CD4-positive, alpha-beta T cell treated with Interferon alpha-2 for 1 hour (primary cell): Measurements from ENCODE around the gene SCMH1.
"Not testable (repeated sequence)": the region's sequence is repeated elsewhere in the genome, so short reads cannot be mapped to it uniquely, and the experiment has no call there.

Experiments
- DNase-seq, 2 donors: peaks; one replicate each; pipeline ENCODE4 v3.0.0-alpha.2; 2020 to 2022

The SCMH1 gene

DNA sequence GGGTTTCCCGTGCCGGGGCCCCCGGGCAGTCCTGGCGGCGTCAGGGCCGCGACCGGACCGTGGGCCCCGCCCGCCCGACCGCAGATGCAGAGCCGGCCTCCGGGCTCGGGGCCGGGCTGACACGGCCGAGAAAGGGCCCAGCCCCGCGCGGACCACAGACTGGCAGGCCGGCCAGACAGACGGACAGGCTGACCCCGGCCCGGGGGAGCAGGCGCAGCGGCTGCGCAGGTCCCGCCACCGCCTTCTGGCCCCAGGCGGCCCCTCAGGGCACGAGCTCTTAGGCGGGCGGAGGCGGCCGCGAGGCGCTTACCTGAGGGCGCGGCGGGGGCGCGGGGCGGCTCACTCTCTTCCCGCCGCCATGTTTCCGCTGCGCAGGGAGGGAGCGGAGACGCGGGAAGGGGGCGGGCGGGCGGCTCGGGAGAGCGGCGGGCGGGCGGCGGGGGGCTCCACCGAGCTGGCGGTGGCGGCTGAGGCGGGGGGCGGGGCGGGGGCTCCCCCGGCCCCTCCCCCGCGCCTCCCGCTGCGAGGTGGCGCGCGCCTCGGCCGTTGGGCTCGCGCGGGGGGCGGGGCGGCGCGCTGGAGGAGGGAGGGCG, at the start of gene SCMH1:
TSS of gene SCMH1 (minus strand) at position 558 of the 593 bp plus-strand sequence. CDS start 56,173 bp downstream, outside the sequence.
- peak; percentile 27 to 66 for DNase-seq

DNA sequence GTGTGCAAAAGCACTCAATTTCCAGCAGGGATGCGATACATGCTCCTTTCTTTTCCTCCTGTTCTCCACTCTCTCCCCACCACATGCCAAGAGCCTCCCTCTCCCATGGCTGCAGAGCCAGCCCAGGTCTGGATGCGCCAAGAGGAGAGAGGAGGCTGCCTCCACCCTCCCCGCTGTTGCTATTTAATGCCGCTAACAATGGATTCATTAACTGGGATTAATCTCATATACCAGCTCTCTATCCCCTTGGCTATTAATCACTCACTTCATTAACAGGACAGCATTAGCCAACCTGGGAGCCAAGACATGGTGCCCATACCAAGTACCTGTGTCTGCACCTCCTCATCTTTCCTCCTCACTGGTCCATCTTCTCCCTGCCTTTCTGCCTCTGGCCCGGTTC, 49.1 kb upstream of the SCMH1 start:
- DNase-seq, result no peak

DNA sequence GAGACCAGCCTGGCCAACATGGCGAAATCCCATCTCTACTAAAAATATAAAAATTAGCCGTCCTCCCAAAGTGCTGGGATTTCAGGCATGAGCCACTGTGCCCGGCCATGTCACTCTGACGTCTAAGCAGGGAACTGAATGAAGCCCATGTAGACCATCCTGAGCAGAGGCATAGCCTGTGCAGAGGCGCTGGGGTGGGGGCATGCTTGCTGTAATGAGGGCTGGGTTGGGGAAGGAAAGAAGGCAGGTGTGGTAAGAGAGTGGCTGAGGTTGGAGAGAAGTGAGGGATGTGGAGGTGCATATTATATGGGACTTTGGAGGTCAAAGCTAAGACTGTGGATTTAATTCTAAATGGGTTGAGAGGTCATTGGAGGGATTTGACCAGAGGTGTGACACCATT, 47.1 kb upstream of the SCMH1 start:
- DNase-seq, result no peak

DNA sequence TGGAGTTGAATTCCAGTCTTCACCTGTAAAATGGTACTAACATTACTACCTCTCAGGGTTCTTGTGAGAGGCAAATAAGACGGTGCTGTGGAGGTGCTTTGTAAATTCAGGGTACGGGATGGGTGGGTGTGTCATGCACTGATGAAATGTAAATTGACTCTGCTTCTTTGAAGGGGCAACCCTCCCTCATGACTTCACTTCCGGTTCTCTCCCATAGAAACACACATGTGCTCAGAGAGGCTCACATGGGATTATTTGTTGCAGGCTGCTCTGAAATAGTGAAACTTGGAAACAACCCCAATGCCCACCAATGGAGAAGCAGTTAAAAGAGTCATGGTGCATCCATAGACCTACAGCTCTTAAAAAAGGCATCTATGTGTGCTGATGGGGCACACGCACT, 44.9 kb upstream of the SCMH1 start:
- no peak for DNase-seq

DNA sequence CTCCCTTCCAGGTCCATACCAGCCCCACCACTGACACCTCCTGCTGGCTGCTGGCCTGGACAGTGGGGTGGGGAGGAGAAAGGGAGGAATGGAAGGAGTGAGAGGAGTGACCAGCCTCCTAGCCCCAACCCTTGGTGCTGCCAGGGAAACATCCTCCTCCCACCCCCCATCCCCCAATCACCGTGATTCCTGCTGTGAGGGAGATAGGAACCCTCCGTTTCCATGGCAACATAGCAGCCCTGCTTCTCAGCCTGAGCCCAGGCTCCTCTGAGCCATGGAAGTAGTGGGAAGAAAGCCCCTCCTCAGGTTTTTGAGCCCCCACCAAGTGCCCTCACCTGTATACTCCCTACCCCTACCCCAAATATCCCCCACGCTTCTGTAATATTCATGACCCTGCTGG, 44.4 kb upstream of the SCMH1 start:
- DNase-seq, result no peak

DNA sequence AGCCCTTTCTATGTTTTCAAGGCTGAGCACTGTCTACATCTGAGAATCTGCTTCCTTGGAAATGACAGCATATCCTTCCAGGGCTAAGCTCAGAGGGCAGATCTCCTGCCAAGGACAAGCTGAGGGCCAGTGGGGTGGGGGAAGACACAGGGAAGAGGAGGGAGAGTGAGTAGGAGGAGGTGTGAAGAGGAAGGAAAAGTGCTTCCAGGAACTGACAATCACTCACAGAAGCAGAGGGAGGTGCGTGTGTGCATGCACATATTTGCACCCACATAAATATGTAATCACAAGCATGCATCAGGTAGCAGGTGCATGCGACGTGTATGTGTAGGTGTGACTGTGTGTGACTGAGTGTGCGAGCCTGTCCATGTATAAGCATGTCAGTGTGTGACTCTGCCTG, 43.7 kb upstream of the SCMH1 start:
- no peak for DNase-seq

DNA sequence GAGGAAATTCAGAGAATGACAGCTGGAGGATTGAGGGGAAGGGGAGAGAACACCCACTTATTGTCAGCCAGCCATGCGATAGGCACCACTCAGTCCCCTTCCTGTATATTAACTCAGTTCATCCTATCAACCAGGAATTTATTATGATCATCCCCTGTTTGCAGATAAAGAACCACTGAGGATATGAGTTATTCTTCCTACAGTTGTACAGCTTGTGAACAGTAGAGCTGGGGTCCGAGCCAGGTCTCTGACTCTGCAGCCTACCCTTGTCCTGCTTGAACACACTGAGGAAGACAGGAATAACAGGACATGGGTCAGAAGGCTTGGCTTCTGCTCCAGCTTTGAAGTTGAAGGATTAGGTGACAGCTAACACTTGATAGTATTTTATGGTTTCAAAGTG, 42.0 kb upstream of the SCMH1 start:
- DNase-seq, result no peak

DNA sequence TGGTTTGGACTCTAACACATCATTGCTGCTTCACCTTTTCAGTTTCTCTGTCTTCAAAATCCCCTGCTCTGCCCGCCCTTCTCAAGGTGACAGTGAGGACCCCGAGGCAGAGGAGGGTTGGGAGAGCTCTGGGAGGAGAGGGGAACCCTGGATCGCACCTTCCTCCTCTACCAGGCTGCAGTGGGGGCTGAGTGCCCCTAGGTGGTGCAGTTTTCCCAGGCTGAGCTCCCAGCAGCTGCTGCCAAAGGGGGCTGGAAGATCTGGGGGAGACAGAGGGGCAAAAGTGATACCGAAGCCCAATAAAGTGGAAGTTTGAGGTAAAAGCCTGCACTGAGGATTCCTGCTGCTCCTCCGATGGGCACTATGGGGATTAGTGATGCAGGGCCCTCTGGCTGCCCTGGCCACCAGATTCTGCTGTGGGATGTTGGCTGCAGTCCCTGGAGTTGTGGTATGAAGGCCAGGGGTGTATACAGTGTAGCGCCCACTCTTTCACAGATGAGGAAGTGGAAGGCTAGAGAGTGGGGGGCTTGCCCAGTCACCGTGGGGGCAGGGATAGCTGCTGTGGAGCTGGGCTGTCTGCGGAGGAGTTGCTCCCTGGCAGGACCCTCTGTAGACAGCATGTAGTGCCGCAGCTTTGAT, 40.7 kb upstream of the SCMH1 start:
- DNase-seq, result peak in 1 of 2 donors; percentile 31

DNA sequence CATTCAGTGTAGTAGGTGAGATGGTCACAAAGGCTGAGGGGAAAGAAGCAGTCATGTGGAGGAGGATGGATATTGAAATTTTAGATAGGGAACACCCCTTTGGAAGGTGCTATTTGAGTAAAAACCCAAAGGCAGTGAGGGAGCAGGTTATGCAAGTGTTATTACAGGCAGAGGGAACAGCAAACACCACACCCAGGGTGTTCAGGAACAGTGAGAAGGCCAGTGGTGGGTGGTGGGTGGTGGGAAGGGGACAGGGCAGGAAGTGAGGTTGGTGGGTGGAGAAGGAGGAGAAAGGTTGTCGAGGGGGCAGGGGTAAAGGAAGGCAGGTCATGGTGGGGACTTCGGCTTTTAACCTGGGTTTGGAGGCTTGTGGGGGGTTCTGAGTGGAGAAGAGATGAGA, 39.2 kb upstream of the SCMH1 start:
- no peak for DNase-seq

DNA sequence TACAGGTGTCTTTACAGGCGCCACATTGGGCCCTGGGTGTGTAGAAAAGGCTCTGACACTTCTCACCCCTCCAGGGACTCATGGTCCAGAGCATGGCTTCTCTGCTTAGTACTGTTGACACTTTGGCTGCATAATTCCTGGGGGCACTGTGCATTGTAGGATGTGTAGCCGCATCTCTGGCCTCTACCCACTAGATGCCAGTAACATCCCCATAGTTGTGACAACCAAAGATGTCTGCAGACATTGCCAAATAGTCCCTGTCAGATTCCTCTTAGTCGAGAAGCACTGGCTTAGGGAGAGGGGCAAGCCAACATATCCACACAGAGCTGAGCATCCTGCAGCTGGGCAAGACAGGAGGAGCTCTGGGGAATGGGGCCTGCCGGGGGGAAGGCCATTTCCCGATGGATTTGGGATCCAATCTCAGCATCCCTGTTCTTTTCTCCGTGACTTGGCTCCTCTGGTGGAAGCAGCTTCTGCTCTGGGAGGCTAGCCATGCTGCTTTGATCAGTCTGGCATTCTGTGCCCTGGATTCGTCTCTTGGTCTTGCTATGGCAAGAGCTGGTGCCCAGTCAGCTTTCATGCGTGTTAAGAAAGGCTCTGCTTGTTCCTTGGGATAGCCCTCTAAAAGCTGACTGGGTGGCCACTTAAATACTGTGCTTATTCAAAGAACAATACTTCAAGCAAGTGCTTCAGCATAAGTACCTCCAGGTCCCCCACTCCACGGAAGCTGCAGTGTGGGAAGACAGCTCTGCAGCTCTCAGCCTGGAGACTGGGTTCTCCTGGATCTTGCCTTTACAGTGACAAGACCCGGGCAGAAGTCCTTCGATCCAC, 38.3 kb upstream of the SCMH1 start:
- no peak for DNase-seq

DNA sequence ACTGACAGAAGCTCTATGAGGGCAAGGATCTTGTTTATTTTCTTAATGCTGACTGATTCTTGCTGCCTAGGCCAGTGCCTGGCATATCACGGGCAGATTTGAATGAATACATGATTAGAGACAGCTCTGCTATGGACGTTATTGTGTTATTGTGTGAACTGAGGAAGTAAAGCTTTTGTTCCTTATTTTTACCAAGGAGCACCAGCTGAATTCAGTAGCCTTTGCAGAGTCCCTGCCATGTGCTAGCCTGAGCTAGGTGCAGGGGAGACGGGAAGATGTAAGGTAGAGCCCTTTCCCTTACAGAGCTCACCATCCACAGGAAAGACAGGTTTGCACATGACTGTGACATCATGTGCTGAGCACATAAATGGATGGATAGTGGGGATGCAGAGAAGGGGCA, 36.0 kb upstream of the SCMH1 start:
- no peak for DNase-seq

DNA sequence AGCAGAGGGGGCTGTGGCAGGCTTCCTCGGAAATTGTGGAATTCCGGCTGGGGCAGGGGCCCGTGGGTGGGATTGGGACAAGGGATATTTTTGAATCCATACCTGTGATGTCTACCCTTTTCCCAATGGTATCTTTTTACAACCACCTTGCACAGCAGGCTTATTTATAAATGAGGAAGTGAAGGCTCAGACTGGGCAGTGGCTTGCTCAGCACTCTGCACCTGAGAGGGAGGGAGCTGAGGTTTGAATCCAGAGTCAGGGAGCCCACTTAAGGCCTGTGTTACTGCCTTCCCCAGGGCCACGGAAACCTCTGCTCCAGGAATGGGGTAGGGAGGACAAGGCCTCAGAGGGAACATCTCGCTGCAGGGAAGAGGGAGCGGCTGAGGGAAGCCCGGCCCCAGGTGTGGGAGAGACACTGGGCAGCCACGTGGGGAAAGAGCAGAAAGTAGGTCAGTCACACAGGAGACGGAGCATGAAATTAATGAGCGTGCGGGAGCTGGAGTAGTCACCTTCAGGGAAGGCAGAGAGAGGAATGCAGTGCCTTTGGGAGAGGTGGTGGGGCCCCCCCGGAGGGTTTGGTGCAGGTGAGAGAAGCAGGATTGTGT, 35.4 kb upstream of the SCMH1 start:
- DNase-seq, result no peak

DNA sequence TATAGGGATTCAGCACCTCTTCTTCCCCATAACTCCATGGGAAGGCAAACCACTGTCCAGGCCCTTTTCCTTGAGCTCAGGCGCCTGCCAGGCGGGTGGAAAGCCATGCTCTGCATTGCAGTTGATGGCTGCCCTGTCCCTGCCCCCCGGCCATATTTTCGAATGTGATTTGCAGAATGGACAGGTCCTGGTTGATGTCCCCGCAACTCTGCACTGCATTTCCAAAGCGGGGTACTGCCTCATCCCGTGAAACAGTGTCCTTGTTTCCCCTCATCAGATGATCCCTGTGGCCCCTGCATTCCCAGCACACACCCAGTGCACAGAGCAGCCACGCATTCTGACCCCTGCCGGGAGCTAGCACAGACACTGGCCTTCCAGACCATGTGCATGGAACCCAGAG, 33.7 kb upstream of the SCMH1 start:
- no peak for DNase-seq

DNA sequence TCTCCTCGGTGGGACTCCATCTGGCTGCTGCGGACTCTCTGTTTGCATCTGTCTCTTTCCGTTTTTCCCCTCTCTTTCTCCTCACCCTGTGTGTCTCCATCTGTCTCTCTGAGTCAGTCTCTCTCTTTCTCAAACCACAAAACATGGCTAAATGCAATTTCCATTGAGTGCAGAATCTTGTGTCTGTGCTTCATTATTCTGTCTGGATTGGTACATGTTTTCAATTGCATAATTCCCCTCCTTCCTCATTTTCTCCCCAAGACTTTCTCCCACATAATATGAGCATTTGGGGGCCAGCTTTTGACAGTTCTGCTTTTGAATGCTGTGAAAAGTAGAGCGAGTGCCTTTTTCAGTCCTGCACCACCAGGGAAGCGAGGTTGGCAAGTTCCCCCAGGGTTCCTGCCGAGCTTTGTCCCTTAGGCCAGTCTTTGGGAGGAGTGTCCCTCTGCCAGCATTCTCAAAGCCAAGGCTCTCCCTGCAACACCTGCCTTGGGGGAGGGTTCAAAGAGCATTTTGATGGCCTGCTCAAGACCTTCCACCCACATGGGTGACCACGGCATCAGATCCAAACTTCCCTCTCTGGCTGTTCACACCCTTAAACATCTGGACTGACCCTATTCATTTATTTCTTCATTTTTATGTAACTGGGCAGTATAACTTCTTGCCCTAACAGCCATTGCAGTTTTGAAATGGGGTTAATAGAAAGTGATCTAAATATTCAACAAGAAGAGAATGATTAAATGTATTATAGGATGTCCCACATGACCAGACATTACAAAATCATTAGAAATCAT, 32.8 kb upstream of the SCMH1 start:
- DNase-seq, result peak in 1 of 2 donors; percentile 3

DNA sequence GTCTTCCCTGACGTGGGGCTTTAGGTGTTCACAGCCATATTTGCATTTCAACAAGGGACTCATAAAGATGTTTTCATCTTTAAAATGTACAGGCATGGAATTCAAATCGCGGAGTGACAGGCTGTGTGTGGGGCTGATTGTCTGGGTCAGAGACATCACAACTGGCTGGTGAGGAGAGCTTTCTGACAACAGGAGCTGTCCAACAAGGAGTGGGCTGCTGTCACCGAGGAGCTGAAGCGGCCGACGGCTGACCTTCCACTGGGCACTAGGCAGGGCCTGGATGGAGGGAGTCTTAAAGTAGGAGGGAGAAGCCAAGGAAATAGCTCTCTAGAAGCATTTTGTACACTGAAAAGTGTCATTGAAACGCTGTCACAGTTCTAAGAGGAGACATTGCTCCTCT, 30.5 kb upstream of the SCMH1 start:
- DNase-seq, result no peak

DNA sequence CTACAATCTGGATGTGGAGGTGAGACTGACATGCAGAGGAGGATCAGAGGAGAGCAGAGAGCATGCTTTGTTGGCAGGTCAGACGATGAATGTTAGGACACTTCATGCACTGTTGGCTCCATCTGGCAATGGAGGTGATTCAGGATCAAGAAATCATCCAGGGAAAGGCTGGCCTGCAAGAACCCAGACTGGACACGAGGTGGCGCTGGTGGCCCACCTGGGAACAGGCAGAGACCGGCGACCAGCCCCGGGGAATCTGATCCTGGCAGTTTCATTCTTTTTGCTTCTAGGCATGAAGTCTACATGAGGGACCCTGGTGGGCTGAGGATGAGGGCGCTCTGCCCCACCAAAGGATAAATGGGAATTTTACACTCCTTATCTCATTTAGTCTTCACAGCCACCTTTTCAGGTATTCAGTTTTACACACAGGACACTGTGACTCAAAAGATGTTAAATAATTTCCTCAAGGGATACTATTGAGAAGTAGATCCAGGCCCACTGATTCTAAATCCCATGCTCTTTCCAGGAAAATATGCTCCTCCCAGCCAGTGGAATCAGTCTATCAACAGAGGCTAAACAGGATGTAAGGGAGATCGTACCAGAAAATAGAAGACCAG, 26.2 kb upstream of the SCMH1 start:
- peak; percentile 60 to 62 for DNase-seq

DNA sequence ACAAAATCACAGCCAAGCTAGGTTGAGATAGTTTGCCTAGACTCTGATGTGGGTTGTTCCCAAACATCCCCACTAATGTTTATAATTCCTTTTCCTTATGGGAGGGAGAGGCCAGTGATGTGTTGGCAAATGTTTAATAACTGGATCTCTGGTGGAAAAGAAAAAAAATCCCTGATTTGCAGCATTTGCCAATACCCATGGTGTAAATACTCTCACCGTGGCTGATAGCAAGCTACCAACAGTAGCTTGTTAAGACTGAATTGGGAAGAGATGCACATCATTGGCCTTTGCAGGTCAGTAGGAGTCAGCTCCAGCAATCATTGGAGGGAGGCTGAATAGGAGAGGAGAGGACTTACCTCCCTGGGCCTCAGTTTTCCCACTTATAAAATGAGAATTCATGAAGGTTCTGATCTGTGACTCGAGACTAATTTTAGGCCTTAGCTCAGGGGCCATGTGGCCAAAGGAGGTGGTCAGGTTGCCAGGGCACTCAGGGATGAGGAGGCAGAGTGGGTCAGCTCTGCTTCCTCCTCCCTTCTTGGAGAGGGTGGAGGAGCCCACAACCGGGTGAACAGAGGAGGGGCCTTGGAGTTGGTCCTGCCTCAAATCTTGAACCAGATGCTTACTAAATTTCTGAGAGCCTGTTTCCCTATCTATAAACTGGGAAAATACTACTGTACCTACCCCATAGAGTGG, 20.0 kb upstream of the SCMH1 start:
- DNase-seq, result no peak

DNA sequence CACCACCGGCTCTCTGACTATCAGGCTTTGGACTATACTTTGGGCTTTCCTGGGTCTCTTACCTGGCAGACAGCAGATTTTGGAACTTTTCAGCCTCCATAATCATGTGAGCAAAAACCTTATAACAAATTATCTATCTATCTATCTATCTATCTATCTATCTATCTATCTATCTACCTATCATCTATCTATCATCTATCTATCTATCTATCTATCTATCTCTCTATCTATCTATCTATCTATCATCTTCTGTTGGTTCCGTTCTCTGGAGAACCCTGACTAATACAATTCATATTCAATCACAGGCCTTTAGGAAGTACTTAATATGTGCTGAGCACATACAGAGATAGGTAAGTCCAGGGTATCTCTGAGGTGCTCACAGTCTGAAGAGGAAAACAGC, 18.7 kb upstream of the SCMH1 start:
- DNase-seq, result no peak

DNA sequence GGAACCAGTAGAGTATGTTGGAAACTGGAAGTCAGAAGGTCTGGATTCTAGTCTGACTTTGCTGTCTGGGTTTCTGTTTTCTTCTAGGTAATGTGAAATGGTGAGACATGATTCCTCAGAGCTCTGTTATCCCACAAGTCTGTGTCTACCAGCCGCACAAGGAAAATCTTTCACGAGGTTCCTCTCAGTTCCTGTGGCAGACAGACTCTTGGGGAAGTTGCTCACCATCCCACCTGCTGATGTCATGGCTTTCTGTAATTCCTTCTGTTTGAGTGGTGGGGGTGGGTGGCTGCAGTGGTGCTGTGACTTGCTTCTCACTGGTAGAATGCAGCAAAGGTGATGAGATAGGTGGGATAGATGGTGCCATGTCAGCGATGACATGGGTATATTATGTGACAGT, 17.1 kb upstream of the SCMH1 start:
- DNase-seq, result no peak

DNA sequence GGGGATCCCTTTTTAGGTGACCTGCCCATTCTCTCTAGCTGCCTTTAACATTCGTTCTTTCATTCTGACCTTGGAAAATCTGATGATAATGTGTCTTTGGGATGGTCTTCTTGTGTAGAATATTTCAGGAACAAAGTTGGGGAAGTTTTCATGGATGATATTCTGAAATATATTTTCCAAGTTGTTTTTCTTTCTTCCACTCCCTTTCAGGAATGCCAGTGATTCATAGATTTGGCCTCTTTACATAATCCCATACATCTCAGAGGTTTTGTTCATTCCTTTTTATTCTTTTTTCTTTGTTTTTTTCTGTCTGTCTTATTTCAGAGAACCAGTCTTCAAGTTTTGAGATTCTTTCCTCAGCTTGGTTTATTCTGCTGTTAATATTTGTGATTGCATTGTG, 13.9 kb upstream of the SCMH1 start:
- DNase-seq, result no peak

DNA sequence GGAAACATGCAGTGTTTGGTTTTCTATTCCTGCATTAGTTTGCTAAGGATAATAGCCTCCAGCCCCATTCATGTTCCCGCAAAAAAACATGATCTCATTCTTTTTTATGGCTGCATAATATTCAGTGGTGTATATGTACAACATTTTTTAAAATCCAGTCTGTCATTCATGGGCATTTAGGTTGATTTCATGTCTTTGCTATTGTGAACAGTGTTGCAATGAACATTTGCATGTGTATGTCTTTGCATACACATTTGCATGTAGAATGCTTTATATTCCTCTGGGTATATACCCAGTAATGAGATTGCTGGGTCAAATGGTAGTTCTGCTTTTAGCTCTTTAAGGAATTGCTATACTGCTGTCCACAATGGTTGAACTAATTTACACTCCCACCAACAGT, 9.0 kb upstream of the SCMH1 start:
- DNase-seq, result not testable (repeated sequence)

DNA sequence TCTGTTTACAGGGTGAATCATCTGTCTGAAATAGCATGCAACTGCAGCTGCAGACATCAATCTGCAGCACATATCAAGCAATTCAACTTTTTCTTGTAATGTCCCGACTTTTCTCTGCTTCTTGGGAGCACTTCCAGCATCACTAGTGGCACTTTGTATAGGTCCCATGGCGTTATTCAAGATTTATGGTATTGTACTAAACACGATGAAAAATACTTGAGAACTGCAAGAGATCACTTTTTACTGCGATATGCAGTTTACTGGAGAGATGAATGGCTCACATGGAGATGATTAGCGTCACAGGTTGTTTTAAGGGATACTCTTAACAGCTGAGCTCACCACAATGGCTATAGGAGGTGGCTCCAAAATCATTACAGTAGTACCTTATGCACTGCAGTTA, 7.2 kb upstream of the SCMH1 start:
- no peak for DNase-seq
